ENCODE data around the gene PACRG. TPM values are rescaled to one million over a fixed set of nuclear protein-coding genes. Genes with fewer than 3 reads are reported as not detected.

Gene PACRG
- total and polyA plus RNA-seq, 2 experiments from 2014 or later, result 0.17 to 0.68 TPM

GRCh38 chr6:162864911-162865310 lies 137.1 kb downstream of the PACRG start:
- Mint-ChIP-seq H3K4me3 (no peak overlapping the region), H3K27ac (no peak overlapping the region), H3K27me3 (ENCODE audit: insufficient read depth, low read depth, poor library complexity) (peaks cover 2% of the 10 kb centered on the region), H3K4me1 (peaks cover 3% of the 10 kb centered on the region; the same call in 2 of the 3 replicates), H3K36me3 (ENCODE audit: low read depth) (no peaks in the 10 kb centered on the region), H3K9me3 (no peaks in the 10 kb centered on the region; the same call in 2 of the 3 replicates)
- TF ChIP-seq ZNF331 (CRISPR knock-in tag; IDR thresholded peaks at IDR 0.05; ENCODE audit: low read depth), result no peak
- no peak for TF ChIP-seq POLR2AphosphoS5 (IDR thresholded peaks at IDR 0.05; ENCODE audit: low read depth)
- no peak for TF ChIP-seq ZNF114 (CRISPR knock-in tag; IDR thresholded peaks at IDR 0.05)
- TF ChIP-seq EZH2phosphoT487 (IDR thresholded peaks at IDR 0.05; ENCODE audit: unreplicated experiment), result no peak
- no peak for TF ChIP-seq ZNF462 (CRISPR knock-in tag; IDR thresholded peaks at IDR 0.05)
- no peak for TF ChIP-seq JUNB (IDR thresholded peaks at IDR 0.05; ENCODE audit: unreplicated experiment)
- no peak for TF ChIP-seq EZH2 (IDR thresholded peaks at IDR 0.05; ENCODE audit: low read depth, unreplicated experiment)
- no peak for TF ChIP-seq CREB1 (CRISPR knock-in tag; IDR thresholded peaks at IDR 0.05; ENCODE audit: low read depth)
- TF ChIP-seq, protein P1, sequence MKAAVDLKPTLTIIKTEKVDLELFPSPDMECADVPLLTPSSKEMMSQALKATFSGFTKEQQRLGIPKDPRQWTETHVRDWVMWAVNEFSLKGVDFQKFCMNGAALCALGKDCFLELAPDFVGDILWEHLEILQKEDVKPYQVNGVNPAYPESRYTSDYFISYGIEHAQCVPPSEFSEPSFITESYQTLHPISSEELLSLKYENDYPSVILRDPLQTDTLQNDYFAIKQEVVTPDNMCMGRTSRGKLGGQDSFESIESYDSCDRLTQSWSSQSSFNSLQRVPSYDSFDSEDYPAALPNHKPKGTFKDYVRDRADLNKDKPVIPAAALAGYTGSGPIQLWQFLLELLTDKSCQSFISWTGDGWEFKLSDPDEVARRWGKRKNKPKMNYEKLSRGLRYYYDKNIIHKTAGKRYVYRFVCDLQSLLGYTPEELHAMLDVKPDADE (IDR thresholded peaks at IDR 0.05), result no peak
- TF ChIP-seq STAT1 (IDR thresholded peaks at IDR 0.05; ENCODE audit: unreplicated experiment), result no peak
- TF ChIP-seq REST (IDR thresholded peaks at IDR 0.05; ENCODE audit: unreplicated experiment), result no peak
- no peak for TF ChIP-seq NANOG (IDR thresholded peaks at IDR 0.05; ENCODE audit: borderline replicate concordance)
- TF ChIP-seq, protein P2, sequence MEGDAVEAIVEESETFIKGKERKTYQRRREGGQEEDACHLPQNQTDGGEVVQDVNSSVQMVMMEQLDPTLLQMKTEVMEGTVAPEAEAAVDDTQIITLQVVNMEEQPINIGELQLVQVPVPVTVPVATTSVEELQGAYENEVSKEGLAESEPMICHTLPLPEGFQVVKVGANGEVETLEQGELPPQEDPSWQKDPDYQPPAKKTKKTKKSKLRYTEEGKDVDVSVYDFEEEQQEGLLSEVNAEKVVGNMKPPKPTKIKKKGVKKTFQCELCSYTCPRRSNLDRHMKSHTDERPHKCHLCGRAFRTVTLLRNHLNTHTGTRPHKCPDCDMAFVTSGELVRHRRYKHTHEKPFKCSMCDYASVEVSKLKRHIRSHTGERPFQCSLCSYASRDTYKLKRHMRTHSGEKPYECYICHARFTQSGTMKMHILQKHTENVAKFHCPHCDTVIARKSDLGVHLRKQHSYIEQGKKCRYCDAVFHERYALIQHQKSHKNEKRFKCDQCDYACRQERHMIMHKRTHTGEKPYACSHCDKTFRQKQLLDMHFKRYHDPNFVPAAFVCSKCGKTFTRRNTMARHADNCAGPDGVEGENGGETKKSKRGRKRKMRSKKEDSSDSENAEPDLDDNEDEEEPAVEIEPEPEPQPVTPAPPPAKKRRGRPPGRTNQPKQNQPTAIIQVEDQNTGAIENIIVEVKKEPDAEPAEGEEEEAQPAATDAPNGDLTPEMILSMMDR (conservative IDR thresholded peaks at IDR 0.05; ENCODE audit: low read depth in 2 of 2), result no peak
- no peak for DNase-seq (ENCODE audit: low spot score)
- no peaks in the 10 kb centered on the region for H3K79me2 ChIP-seq (replicated peaks; ENCODE audit: insufficient read depth)
- no peaks in the 10 kb centered on the region for H3K4me1 ChIP-seq (ENCODE audit: insufficient read depth)
- H4K20me1 ChIP-seq (replicated peaks; ENCODE audit: insufficient read depth), result no peaks in the 10 kb centered on the region
- no peak overlapping the region for H3K27ac ChIP-seq (ENCODE audit: low read depth)
- no peak overlapping the region for H2AFZ ChIP-seq
- no peak overlapping the region for H3K4me3 ChIP-seq
- H3K9me2 ChIP-seq (ENCODE audit: insufficient read depth), result no peaks in the 10 kb centered on the region
- no peak for ATAC-seq
- no peaks in the 10 kb centered on the region for H3F3A ChIP-seq (replicated peaks; ENCODE audit: low read depth)
- no peaks in the 10 kb centered on the region for H3K27me3 ChIP-seq (ENCODE audit: insufficient read depth)
- H3K36me3 ChIP-seq (ENCODE audit: insufficient read depth), result no peaks in the 10 kb centered on the region
- H3K4me2 ChIP-seq, result no peak overlapping the region
